ENCODE measurements around the gene SNF8. TPM values are rescaled to one million over a fixed set of nuclear protein-coding genes. Genes with fewer than 3 reads are reported as not detected.
A peak's percentile ranks its signal among the peaks of the same experiment; 100 is the strongest.
"Not testable (repeated sequence)": the region's sequence is repeated elsewhere in the genome, so short reads cannot be mapped to it uniquely, and the experiment has no call there.

The SNF8 gene
- polyA plus RNA-seq, 1 donor: 103 TPM

DNA sequence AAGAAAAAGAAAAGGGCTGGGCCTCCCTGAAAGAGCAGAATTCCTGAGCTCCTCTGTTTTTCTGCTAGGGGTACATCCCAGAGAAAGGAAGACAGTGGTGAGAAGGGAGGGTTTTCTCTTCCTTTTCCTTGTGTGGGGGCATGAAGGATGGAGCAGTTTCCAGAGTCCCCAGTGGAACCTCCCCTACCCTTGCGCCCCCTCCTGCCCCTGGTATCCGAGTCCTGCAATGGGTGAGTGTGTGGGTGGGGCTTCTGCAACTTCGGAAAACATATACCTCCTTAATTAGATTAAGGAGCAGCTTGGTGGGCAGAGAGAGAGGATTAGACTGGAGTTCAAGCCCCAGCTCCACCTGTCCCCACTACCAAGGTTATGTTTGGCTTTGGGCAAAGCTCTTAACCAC lies 29.2 kb upstream of the SNF8 start:
- Histone ChIP-seq H3K27me3 (ENCODE audit: control insufficient read depth, insufficient read depth, low read length) (no peaks in the 10 kb centered on the region), H3K4me3 (ENCODE audit: low read length) (no peak overlapping the region), H3K9me3 (ENCODE audit: control insufficient read depth, low read depth, low read length) (no peaks in the 10 kb centered on the region), H3K36me3 (ENCODE audit: control insufficient read depth, insufficient read depth, low read length) (no peaks in the 10 kb centered on the region), H3K4me1 (ENCODE audit: control insufficient read depth, insufficient read depth, low read length) (peaks cover 9% of the 10 kb centered on the region), H3K27ac (ENCODE audit: low read length) (no peak overlapping the region)
- no peak for DNase-seq
- WGBS (ENCODE audit: insufficient coverage, low lambda C conversion rate): no CpG with 5 or more reads among the region's 3 CpGs

DNA sequence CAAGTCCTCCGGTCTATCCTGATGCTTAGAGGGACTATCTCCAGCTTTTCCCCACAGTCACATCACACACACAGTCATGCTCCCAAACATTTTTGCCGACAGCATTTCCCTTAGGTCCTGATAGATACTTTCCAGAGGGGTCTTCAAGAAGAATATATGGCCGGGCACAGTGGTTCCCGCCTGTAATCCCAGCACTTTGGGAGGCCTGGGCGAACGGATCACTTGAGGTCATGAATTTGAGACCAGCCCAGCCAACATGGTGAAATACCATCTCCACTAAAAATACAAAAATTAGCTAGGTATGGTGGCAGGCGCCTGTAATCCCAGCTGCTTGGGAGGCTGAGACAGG lies 28.1 kb upstream of the SNF8 start:
- WGBS (ENCODE audit: insufficient coverage, low lambda C conversion rate): no CpG with 5 or more reads among the region's 7 CpGs
- Histone ChIP-seq H3K9me3 (ENCODE audit: control insufficient read depth, low read depth, low read length) (no peaks in the 10 kb centered on the region), H3K27ac (ENCODE audit: low read length) (no peak overlapping the region), H3K4me1 (ENCODE audit: control insufficient read depth, insufficient read depth, low read length) (peaks cover 9% of the 10 kb centered on the region), H3K4me3 (ENCODE audit: low read length) (no peak overlapping the region), H3K27me3 (ENCODE audit: control insufficient read depth, insufficient read depth, low read length) (no peaks in the 10 kb centered on the region), H3K36me3 (ENCODE audit: control insufficient read depth, insufficient read depth, low read length) (no peaks in the 10 kb centered on the region)
- DNase-seq: no peak

DNA sequence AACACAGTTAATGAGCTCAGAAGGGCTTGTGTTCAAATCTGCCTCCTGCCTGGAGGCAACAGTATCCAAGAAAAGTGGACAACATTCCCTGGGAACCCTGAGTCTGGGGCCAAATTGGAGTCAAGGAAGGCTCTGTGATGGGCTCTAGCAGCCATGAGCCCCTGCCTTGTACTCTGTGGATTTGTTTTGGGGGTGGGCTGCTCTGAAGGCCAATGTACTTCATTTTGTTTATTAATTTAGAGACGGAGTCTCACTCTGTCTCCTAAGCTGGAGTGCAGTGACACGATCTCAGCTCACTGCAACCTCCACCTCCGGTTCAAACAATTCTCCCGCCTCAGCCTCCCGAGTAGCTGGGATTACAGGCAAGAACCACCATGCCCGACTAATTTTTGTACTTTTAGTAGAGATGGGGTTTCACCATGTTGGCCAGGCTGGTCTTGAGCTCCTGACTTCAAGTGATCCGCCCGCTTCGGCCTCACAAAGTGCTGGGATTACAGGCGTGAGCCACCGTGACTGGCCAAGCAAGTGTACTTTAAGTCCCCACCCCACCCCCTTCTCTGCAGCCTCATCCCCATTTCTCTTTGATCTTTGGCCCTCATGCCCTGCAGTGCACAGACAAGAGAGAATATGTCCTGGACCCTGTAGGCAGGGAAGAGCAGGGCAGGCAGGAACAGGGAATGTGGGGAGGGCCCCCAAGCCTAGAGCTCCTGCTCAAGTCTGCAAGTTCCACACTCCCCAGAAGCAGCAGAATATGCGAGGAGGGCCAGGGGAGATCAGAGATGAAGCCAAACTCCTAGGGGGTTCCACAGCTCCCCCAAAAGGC lies 26.4 kb upstream of the SNF8 start:
- no peaks in the 10 kb centered on the region for H3K27me3 ChIP-seq (ENCODE audit: control insufficient read depth, insufficient read depth, low read length)
- H3K27ac ChIP-seq (ENCODE audit: low read length): no peak overlapping the region
- no peak overlapping the region for H3K4me3 ChIP-seq (ENCODE audit: low read length)
- H3K36me3 ChIP-seq (ENCODE audit: control insufficient read depth, insufficient read depth, low read length): no peaks in the 10 kb centered on the region
- DNase-seq: peak in 1 of 2 donors; percentile 60
- WGBS (ENCODE audit: insufficient coverage, low lambda C conversion rate): no CpG with 5 or more reads among the region's 12 CpGs
- no peaks in the 10 kb centered on the region for H3K9me3 ChIP-seq (ENCODE audit: control insufficient read depth, low read depth, low read length)
- H3K4me1 ChIP-seq (ENCODE audit: control insufficient read depth, insufficient read depth, low read length): peaks cover 9% of the 10 kb centered on the region

DNA sequence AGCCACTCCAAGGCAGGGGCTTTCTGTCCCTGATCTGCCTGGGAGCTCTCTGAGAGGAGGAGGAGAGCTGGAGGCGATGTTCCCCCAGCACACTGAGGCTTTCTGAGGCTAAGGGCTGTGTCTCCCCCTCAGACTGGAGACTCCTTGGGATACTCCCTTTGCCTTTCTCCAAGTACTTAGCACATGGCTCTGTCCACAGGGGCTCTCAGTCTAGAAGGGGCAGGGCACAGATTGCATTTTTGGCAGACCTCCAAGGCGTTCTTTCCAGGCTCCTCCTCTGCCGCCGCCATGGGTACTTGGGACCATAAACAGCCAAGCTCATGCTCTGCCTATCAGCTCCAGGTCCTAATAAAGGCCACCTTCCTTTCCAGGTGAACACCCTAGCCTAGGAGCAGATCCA lies 25.6 kb upstream of the SNF8 start:
- WGBS (ENCODE audit: insufficient coverage, low lambda C conversion rate): no CpG with 5 or more reads among the region's 4 CpGs
- Histone ChIP-seq H3K4me3 (ENCODE audit: low read length) (no peak overlapping the region), H3K9me3 (ENCODE audit: control insufficient read depth, low read depth, low read length) (no peaks in the 10 kb centered on the region), H3K27me3 (ENCODE audit: control insufficient read depth, insufficient read depth, low read length) (no peaks in the 10 kb centered on the region), H3K4me1 (ENCODE audit: control insufficient read depth, insufficient read depth, low read length) (peaks cover 9% of the 10 kb centered on the region), H3K27ac (ENCODE audit: low read length) (no peak overlapping the region), H3K36me3 (ENCODE audit: control insufficient read depth, insufficient read depth, low read length) (no peaks in the 10 kb centered on the region)
- DNase-seq: peak in 1 of 2 donors; percentile 62

DNA sequence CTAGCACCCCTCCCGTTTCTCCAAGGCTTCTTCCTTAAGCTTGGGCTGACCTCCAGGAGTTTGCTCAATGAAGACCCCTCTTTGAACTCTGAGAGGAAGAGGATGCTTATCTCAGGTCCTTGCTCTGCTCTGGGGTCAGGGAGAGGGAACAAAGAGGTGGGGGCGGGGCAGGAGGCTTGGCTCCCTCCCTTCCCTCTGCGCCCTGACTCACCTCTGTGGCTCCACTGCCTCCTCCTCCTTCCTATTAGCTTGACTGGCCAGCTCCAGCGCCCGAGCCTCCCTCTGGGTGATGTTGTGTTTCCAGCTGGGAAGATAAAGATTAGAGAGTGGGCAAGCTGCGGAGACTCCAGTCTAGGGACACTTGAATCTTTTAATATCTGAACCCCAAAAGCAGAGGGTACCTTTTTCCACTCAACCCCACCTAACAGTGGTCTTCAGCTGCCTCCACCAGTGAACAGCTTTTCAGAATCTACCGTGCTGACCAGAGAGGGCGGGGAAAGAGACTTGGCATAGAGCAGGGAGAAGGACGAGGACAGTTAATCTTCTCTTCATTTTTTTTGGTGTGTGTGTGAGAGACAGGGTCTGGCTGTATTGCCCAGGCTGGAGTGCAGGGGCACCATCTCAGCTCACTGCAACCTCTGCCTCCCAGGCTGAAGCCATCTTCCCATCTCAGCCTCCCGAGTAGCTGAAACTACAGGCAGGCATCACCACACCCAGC lies 17.0 kb upstream of the SNF8 start:
- Histone ChIP-seq H3K4me3 (ENCODE audit: low read length) (no peak overlapping the region), H3K27me3 (ENCODE audit: control insufficient read depth, insufficient read depth, low read length) (peaks cover 5% of the 10 kb centered on the region), H3K27ac (ENCODE audit: low read length) (no peak overlapping the region), H3K9me3 (ENCODE audit: control insufficient read depth, low read depth, low read length) (no peaks in the 10 kb centered on the region), H3K4me1 (ENCODE audit: control insufficient read depth, insufficient read depth, low read length) (no peaks in the 10 kb centered on the region), H3K36me3 (ENCODE audit: control insufficient read depth, insufficient read depth, low read length) (no peaks in the 10 kb centered on the region)
- DNase-seq: no peak
- WGBS (ENCODE audit: insufficient coverage, low lambda C conversion rate): no CpG with 5 or more reads among the region's 10 CpGs

DNA sequence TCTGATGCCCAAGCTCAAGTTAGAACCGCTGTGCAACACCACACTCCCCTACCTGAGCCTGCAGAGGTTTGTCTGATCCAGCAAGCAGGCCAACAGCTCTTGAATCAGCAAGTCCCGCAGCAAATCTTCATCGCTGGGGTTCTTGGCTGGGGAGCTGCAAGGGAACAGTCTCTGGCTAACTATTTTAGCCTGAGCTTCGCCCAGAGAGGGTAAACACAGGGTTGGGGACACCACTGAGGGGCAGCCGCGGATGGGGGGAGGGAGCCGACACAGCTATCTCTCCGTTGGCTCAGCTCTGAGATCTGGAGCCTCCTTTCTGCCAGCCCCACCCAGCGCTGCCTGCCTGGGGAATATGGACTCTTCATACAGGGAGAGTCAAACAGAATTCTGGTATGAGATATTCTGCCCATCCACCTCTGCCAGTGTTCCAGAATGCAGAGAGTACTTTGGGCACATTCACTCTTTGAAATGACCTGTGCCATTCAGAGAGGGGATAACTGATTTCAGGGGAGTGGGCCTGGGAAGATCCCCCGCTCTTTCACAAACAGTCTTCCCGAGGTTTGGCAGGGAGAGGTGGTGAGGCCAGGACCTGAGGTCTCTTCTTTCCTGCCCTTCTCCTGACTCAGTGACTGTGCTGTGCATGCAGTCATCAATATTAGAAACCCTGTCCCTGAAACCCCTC lies 16.3 kb upstream of the SNF8 start:
- Histone ChIP-seq H3K9me3 (ENCODE audit: control insufficient read depth, low read depth, low read length) (no peaks in the 10 kb centered on the region), H3K4me3 (ENCODE audit: low read length) (no peak overlapping the region), H3K4me1 (ENCODE audit: control insufficient read depth, insufficient read depth, low read length) (no peaks in the 10 kb centered on the region), H3K27me3 (ENCODE audit: control insufficient read depth, insufficient read depth, low read length) (peaks cover 5% of the 10 kb centered on the region), H3K27ac (ENCODE audit: low read length) (no peak overlapping the region), H3K36me3 (ENCODE audit: control insufficient read depth, insufficient read depth, low read length) (no peaks in the 10 kb centered on the region)
- no CpG with 5 or more reads among the region's 11 CpGs for WGBS (ENCODE audit: insufficient coverage, low lambda C conversion rate)
- DNase-seq: no peak

DNA sequence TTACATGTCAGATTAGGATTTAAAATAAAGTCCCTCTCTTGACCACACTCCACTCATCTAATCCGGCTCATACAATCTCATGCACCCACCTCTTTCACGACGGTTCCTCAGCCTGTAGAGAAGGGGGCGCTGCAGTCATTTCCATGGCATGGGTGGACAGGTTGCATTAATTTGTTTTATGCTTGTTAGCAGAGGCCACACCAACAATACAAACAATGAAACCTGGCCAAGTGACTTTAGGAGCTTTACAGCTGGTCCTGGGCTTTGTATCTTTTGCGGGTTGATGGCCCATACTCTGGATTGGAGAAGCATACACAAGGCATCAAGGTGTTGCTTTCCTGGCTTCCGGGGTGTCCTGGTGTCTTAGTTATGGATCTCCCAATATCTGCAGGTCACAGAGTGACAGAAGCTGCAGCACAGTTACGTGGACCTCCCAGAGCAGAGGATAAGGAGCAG lies 9.7 kb upstream of the SNF8 start:
- no peaks in the 10 kb centered on the region for H3K27me3 ChIP-seq (ENCODE audit: control insufficient read depth, insufficient read depth, low read length)

DNA sequence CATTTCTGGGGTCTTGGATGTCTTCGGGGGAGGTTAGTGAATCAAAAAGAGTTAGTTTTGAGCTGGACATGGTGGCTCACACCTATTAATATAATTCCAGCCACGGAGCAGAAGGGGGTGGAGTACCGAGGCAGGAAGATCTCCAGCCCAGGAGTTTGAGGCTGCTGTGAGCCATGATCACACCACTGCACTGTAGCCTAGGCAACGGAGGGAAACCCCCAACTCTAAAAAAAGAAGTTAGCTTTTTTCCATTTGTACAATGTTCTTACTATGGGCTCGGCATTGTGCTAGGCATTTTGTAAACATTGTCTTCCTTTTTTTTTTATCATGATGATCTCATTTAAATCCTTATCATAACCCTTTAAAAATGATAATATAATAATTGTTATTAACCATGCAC lies 8.3 kb upstream of the SNF8 start:
- WGBS (ENCODE audit: insufficient coverage, low lambda C conversion rate): 33% methylated on average over 1 of the region's 5 CpGs
- Histone ChIP-seq H3K4me3 (ENCODE audit: low read length) (no peak overlapping the region), H3K27ac (ENCODE audit: low read length) (no peak overlapping the region), H3K4me1 (ENCODE audit: control insufficient read depth, insufficient read depth, low read length) (no peaks in the 10 kb centered on the region), H3K9me3 (ENCODE audit: control insufficient read depth, low read depth, low read length) (no peaks in the 10 kb centered on the region), H3K27me3 (ENCODE audit: control insufficient read depth, insufficient read depth, low read length) (no peaks in the 10 kb centered on the region), H3K36me3 (ENCODE audit: control insufficient read depth, insufficient read depth, low read length) (no peaks in the 10 kb centered on the region)
- no peak for DNase-seq

More for the DNA sequence above, 9.7 kb upstream of the SNF8 start:
- no peaks in the 10 kb centered on the region for H3K4me1 ChIP-seq (ENCODE audit: control insufficient read depth, insufficient read depth, low read length)
- H3K36me3 ChIP-seq (ENCODE audit: control insufficient read depth, insufficient read depth, low read length): no peaks in the 10 kb centered on the region
- H3K27ac ChIP-seq (ENCODE audit: low read length): no peak overlapping the region
- DNase-seq: peak; percentile 52 to 63
- WGBS (ENCODE audit: insufficient coverage, low lambda C conversion rate): no CpG with 5 or more reads among the region's 7 CpGs
- H3K4me3 ChIP-seq (ENCODE audit: low read length): no peak overlapping the region
- H3K9me3 ChIP-seq (ENCODE audit: control insufficient read depth, low read depth, low read length): no peaks in the 10 kb centered on the region

DNA sequence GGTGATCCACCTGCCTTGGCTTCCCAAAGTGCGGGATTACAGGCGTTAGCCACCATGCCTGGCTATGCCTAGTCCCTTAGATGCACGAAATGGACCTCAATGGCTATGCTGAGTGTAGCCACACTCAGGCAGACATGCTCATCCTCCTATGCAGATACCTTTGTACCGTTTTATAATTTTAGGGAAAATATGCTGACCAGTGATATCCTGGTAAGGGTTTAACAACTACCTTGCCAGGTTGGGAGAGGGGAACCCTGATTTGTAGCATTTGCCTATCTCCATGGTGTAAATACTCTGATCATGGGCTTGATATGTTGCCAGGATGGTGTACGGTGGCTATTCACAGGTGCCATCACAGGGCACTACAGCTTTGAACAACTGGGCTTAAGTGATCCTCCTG lies 6.9 kb upstream of the SNF8 start:
- Histone ChIP-seq H3K4me1 (ENCODE audit: control insufficient read depth, insufficient read depth, low read length) (no peaks in the 10 kb centered on the region), H3K27ac (ENCODE audit: low read length) (no peak overlapping the region), H3K4me3 (ENCODE audit: low read length) (no peak overlapping the region), H3K27me3 (ENCODE audit: control insufficient read depth, insufficient read depth, low read length) (no peaks in the 10 kb centered on the region), H3K9me3 (ENCODE audit: control insufficient read depth, low read depth, low read length) (no peaks in the 10 kb centered on the region), H3K36me3 (ENCODE audit: control insufficient read depth, insufficient read depth, low read length) (no peaks in the 10 kb centered on the region)
- no CpG with 5 or more reads among the region's 5 CpGs for WGBS (ENCODE audit: insufficient coverage, low lambda C conversion rate)
- DNase-seq: no peak

DNA sequence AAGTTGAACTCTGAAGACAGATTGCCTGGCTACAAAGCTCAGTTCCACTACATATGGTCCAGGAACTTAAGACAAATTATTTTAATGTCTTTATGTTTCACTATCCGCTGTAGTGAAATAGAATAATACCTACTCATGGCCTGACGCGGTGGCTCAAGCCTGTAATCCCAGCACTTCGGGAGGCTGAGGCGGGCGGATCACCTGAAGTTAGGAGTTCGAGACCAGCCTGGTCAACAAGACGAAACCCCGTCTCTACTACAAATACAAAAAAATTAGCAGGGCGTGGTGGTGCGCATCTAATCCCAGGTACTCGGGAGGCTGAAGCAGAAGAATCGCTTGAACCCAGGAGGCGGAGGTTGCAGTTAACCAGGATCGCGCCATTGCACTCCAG lies 614 bp upstream of the SNF8 start:
- H3K27ac ChIP-seq (ENCODE audit: low read length): peak overlapping the region; percentile 94
- H3K4me1 ChIP-seq (ENCODE audit: control insufficient read depth, insufficient read depth, low read length); DNase-seq; H3K9me3 ChIP-seq (ENCODE audit: control insufficient read depth, low read depth, low read length); H3K27me3 ChIP-seq (ENCODE audit: control insufficient read depth, insufficient read depth, low read length): not testable (repeated sequence)
- H3K4me3 ChIP-seq (ENCODE audit: low read length): peak overlapping the region; percentile 94
- WGBS (ENCODE audit: insufficient coverage, low lambda C conversion rate): no CpG with 5 or more reads among the region's 16 CpGs
- peaks cover 15% of the 10 kb centered on the region for H3K36me3 ChIP-seq (ENCODE audit: control insufficient read depth, insufficient read depth, low read length)
